GM21390 (cell line): ENCODE measurements around the gene SLAMF9.

Experiments used
- ATAC-seq: cut with Tn5 transposase; IDR thresholded peaks from one replicate; pipeline ENCODE4 v1.9.1; 2021; ENCODE audit not compliant: unreplicated experiment

Gene SLAMF9

GRCh38 chr1:159953536-159954515, at the start of gene SLAMF9:
TSS of gene SLAMF9 (minus strand) at chr1:159954237. CDS start at chr1:159954137, 100 bp downstream.
- ATAC-seq: no peak

- ATAC-seq: no peak
Measured at GRCh38 chr1:160001440-160001839, 47.4 kb upstream of the SLAMF9 start.

- ATAC-seq: no peak
Measured at GRCh38 chr1:159999204-159999603, 45.2 kb upstream of the SLAMF9 start.

- no peak for ATAC-seq
Measured at GRCh38 chr1:159996653-159997052, 42.6 kb upstream of the SLAMF9 start.

- ATAC-seq: no peak
Measured at GRCh38 chr1:159994896-159995295, 40.9 kb upstream of the SLAMF9 start.

- no peak for ATAC-seq
Measured at GRCh38 chr1:159993911-159994310, 39.9 kb upstream of the SLAMF9 start.

- ATAC-seq: no peak
Measured at GRCh38 chr1:159992161-159992560, 38.1 kb upstream of the SLAMF9 start.

GRCh38 chr1:159991513-159991912, 37.5 kb upstream of the SLAMF9 start:
- ATAC-seq: no peak

- no peak for ATAC-seq
Measured at GRCh38 chr1:159990005-159990404, 36.0 kb upstream of the SLAMF9 start.

- no peak for ATAC-seq
Measured at GRCh38 chr1:159989581-159989980, 35.5 kb upstream of the SLAMF9 start.

GRCh38 chr1:159988006-159988405, 34.0 kb upstream of the SLAMF9 start:
- no peak for ATAC-seq

- ATAC-seq: no peak
Measured at GRCh38 chr1:159987186-159987585, 33.1 kb upstream of the SLAMF9 start.

- no peak for ATAC-seq
Measured at GRCh38 chr1:159986531-159986930, 32.5 kb upstream of the SLAMF9 start.

GRCh38 chr1:159986093-159986492, 32.1 kb upstream of the SLAMF9 start:
- no peak for ATAC-seq

GRCh38 chr1:159985473-159985872, 31.4 kb upstream of the SLAMF9 start:
- ATAC-seq: no peak

GRCh38 chr1:159983681-159984080, 29.6 kb upstream of the SLAMF9 start:
- no peak for ATAC-seq

- no peak for ATAC-seq
Measured at GRCh38 chr1:159982280-159982679, 28.2 kb upstream of the SLAMF9 start.

- ATAC-seq: no peak
Measured at GRCh38 chr1:159981351-159982055, 27.5 kb upstream of the SLAMF9 start.

- ATAC-seq: no peak
Measured at GRCh38 chr1:159980786-159981185, 26.7 kb upstream of the SLAMF9 start.

GRCh38 chr1:159980076-159980475, 26.0 kb upstream of the SLAMF9 start:
- ATAC-seq: no peak

GRCh38 chr1:159979257-159979656, 25.2 kb upstream of the SLAMF9 start:
- ATAC-seq: no peak

- no peak for ATAC-seq
Measured at GRCh38 chr1:159978107-159978398, 24.0 kb upstream of the SLAMF9 start.
